K562 (cell line): Measurements from ENCODE around the gene AQP5. TPM values are rescaled to one million over a fixed set of nuclear protein-coding genes. Genes with fewer than 3 reads are reported as not detected.

Experiments
- ATAC-seq: fragments of 200-7000 bp; cut with Tn5 transposase; 3 replicates; pipeline ENCODE4 v1.9.1; 2020; ENCODE audit warnings: moderate library complexity
- BruUV-seq: library from RNA; stranded (reverse); fragments of 400-500 nt; replicated peaks from 2 replicates; lab custom pipeline; 2021; lab: Mats Ljungman, UMichigan
- CTCF ChIA-PET: fragments of 300-600 bp; formaldehyde crosslinking; extraction: SDS; loops from one replicate; lab custom pipeline; 2021; ENCODE audit warnings: low intra/inter-chr PET ratio; lab: Yijun Ruan, JAX
- POLR2A ChIA-PET: fragments of 300-600, 350-650 bp; sonication (Branson Sonifier 250); formaldehyde crosslinking; extraction: SDS; loops from one replicate; lab custom pipeline; 2021; ENCODE audit warnings: antibody characterized with exemption, inconsistent platforms; lab: Yijun Ruan, JAX
- DNase-seq, 4 experiments: peaks; one replicate each; pipeline versions ENCODE4 v3.0.0 to v3.0.0-alpha.2; 2011 to 2018; ENCODE audit warnings: low spot score in 3 of 4, mixed read lengths in 3 of 4; ENCODE audit errors: extremely low read depth in 1 of 4
- FAIRE-seq: peaks from 2 replicates; lab custom pipeline; 2011; peaks lifted over from hg19 to GRCh38; lab: Jason Lieb, UNC
- H2AFZ ChIP-seq: 2 replicates; pipeline ENCODE4 v1.6.0; 2011; ENCODE audit warnings: low read depth, low read length, control low read depth, inconsistent platforms
- H3K27ac ChIP-seq: fragments of 200-600 bp; 3 replicates; pipeline ENCODE4 v1.8.0; 2011; ENCODE audit warnings: low read depth, mild to moderate bottlenecking, control low read depth, inconsistent platforms, low read length, moderate library complexity, mixed read lengths; ENCODE audit errors: extremely low read depth
- H3K27me3 ChIP-seq, 2 experiments: fragments of 300-600 bp in 1 of 2; 2 replicates in 1 of 2; 3 replicates in 1 of 2; pipeline versions ENCODE4 v1.6.0 to v1.8.0; 2011; ENCODE audit warnings: inconsistent platforms in 2 of 2, low read length in 2 of 2, mild to moderate bottlenecking in 1 of 2, mixed read lengths in 1 of 2, moderate library complexity in 1 of 2; ENCODE audit not compliant: control insufficient read depth in 2 of 2, insufficient read depth in 2 of 2
- H3K36me3 ChIP-seq: fragments of 300-600 bp; 3 replicates; pipeline ENCODE4 v1.8.0; 2011; ENCODE audit warnings: mild to moderate bottlenecking, low read length, inconsistent platforms; ENCODE audit not compliant: control insufficient read depth, insufficient read depth
- H3K4me1 ChIP-seq, 2 experiments: fragments of 200-600 bp in 1 of 2; replicated peaks in 1 of 2; 2 replicates in 1 of 2; 3 replicates in 1 of 2; pipeline versions ENCODE4 v1.5.1 to v1.8.0; 2011; ENCODE audit warnings: inconsistent platforms in 2 of 2, low read length in 2 of 2, mild to moderate bottlenecking in 1 of 2, mixed read lengths in 1 of 2, moderate library complexity in 1 of 2; ENCODE audit not compliant: control insufficient read depth in 2 of 2, insufficient read depth in 2 of 2
- H3K4me2 ChIP-seq: 2 replicates; pipeline ENCODE4 v1.6.1; 2011; ENCODE audit warnings: low read length, control low read depth, inconsistent platforms, mixed read lengths; ENCODE audit not compliant: insufficient read depth
- H3K4me3 ChIP-seq: fragments of 200-600 bp; sonication (generic), shearing (Covaris generic); 2 replicates; pipeline ENCODE4 v1.5.1; 2016; ENCODE audit warnings: control low read depth, inconsistent platforms
- H3K79me2 ChIP-seq: fragments of 200-600 bp; 3 replicates; pipeline ENCODE4 v1.8.0; 2011; ENCODE audit warnings: low read length, inconsistent platforms; ENCODE audit not compliant: control insufficient read depth, insufficient read depth
- H3K9ac ChIP-seq, 2 experiments: 2 replicates each; pipeline versions ENCODE4 v1.6.0 to v1.6.1; 2011; ENCODE audit warnings: low read depth in 2 of 2, low read length in 2 of 2, control low read depth in 1 of 2, inconsistent platforms in 1 of 2, mild to moderate bottlenecking in 1 of 2, mixed read lengths in 1 of 2; ENCODE audit not compliant: insufficient read depth in 1 of 2
- H3K9me1 ChIP-seq: one replicate; pipeline ENCODE4 v1.6.0; 2011; ENCODE audit warnings: inconsistent platforms, mild to moderate bottlenecking, low read length, moderate library complexity; ENCODE audit not compliant: control insufficient read depth, insufficient read depth
- H3K9me3 ChIP-seq: replicated peaks from 2 replicates; pipeline ENCODE4 v1.5.1; 2011; ENCODE audit warnings: low read depth, low read length, inconsistent platforms; ENCODE audit not compliant: control insufficient read depth, insufficient read depth
- H4K20me1 ChIP-seq: replicated peaks from 2 replicates; pipeline ENCODE4 v1.6.1; 2011; ENCODE audit warnings: low read length, inconsistent platforms, mixed read lengths; ENCODE audit not compliant: control insufficient read depth, insufficient read depth
- BDP1 ChIP-seq: IDR thresholded peaks from 3 replicates; pipeline ENCODE4 v1.6.1; 2011; ENCODE audit not compliant: insufficient read length, insufficient read depth
- CHCHD3 ChIP-seq: fragments of 250-450 bp; sonication (Bioruptor Pico); IDR thresholded peaks from 2 replicates; pipeline ENCODE4 v2.1.2; 2022; ENCODE audit warnings: mild to moderate bottlenecking
- CXXC5 ChIP-seq: fragments of 250-450 bp; sonication (Bioruptor Pico); IDR thresholded peaks from 2 replicates; pipeline ENCODE4 v1.8.0; 2022; ENCODE audit warnings: inconsistent platforms, mild to moderate bottlenecking, moderate library complexity
- E2F8 ChIP-seq: fragments of 450-650 bp; IDR thresholded peaks from 2 replicates; pipeline ENCODE4 v1.7.1; 2018; ENCODE audit warnings: mild to moderate bottlenecking, low read depth; ENCODE audit not compliant: partially characterized antibody
- FOXA3 ChIP-seq, 2 experiments: fragments of 450-650 bp in 1 of 2; sonication (generic) in 1 of 2; formaldehyde crosslinking; IDR thresholded peaks in 1 of 2; conservative IDR thresholded peaks in 1 of 2; 2 replicates each; pipeline versions ENCODE4 v1.4.0 to v1.8.0; 2020 to 2022; ENCODE audit warnings: mild to moderate bottlenecking in 2 of 2, missing genetic modification reagents in 1 of 2
- ILF3 ChIP-seq: fragments of 450-650 bp; IDR thresholded peaks from 2 replicates; pipeline ENCODE4 v1.6.1; 2018; ENCODE audit warnings: antibody characterized with exemption, mild to moderate bottlenecking, moderate library complexity, borderline replicate concordance
- KLF13 ChIP-seq: fragments of 450-650 bp; IDR thresholded peaks from 2 replicates; pipeline ENCODE4 v1.6.1; 2016; ENCODE audit warnings: missing genetic modification characterization, low read depth, mild to moderate bottlenecking, missing compliant biosample characterization, moderate library complexity, borderline replicate concordance
- OTX1 ChIP-seq: fragments of 450-650 bp; formaldehyde crosslinking; IDR thresholded peaks from 2 replicates; pipeline ENCODE4 v1.4.0; 2022; ENCODE audit warnings: mild to moderate bottlenecking
- RAD51 ChIP-seq: fragments of 450-650 bp; IDR thresholded peaks from 2 replicates; pipeline ENCODE4 v1.7.1; 2016; ENCODE audit warnings: low read depth, mild to moderate bottlenecking, borderline replicate concordance
- RCOR1 ChIP-seq, 2 experiments: IDR thresholded peaks; 2 replicates each; pipeline ENCODE4 v1.6.1; 2012; ENCODE audit warnings: low read depth in 2 of 2, low read length in 2 of 2, borderline replicate concordance in 1 of 2, improper control_type of control experiment in 1 of 2
- SNIP1 ChIP-seq: fragments of 450-650 bp; IDR thresholded peaks from 2 replicates; pipeline ENCODE4 v1.7.1; 2017; ENCODE audit warnings: low read depth, mild to moderate bottlenecking
- TARDBP ChIP-seq: fragments of 450-650 bp; IDR thresholded peaks from 2 replicates; pipeline ENCODE4 v1.6.1; 2016
- ZKSCAN8 ChIP-seq: fragments of 200-800 bp; sonication (Bioruptor generic); IDR thresholded peaks from 2 replicates; pipeline ENCODE4 v1.6.1; 2016; ENCODE audit warnings: missing genetic modification characterization, missing compliant biosample characterization
- ZNF174 ChIP-seq: fragments of 250-450 bp; sonication (Bioruptor Pico); IDR thresholded peaks from 2 replicates; pipeline ENCODE4 v1.4.0; 2020; ENCODE audit warnings: mild to moderate bottlenecking
- ZNF311 ChIP-seq: fragments of 250-450 bp; sonication (Bioruptor Pico); IDR thresholded peaks from 2 replicates; pipeline ENCODE4 v1.4.0; 2020; ENCODE audit warnings: mild to moderate bottlenecking, moderate library complexity
- ZNF586 ChIP-seq: fragments of 450-650 bp; formaldehyde crosslinking; conservative IDR thresholded peaks from 2 replicates; pipeline ENCODE4 v1.4.0; 2020; ENCODE audit warnings: mild to moderate bottlenecking, moderate library complexity
- WGBS: fragments of 100-300 bp; shearing (Covaris generic); methylation state at CpG from one replicate; pipeline ENCODE4 v1.1.6; 2016; ENCODE audit warnings: low coverage, mixed read lengths; ENCODE audit not compliant: insufficient coverage; ENCODE audit errors: missing lambda C conversion rate; 5-methylcytosine and 5-hydroxymethylcytosine counted together
- in situ Hi-C: fragments of 300-500 bp; cut with MboI; formaldehyde crosslinking; loops from 4 replicates; pipeline ENCODE4 v1.15.0; 2018; ENCODE audit warnings: inconsistent platforms, mixed read lengths
- intact Hi-C: fragments of 100-400 bp; cut with micrococcal nuclease; formaldehyde crosslinking; loops from 2 replicates; pipeline ENCODE4 v1.14.2; 2022
- polyA plus RNA-seq, 8 experiments: library from polyadenylated mRNA; depleted of rRNA in 4 of 8; stranded (reverse) in 5 of 8; unstranded in 3 of 8; fragments of >200 nt; fragmentation: Nextera tagmentation in 2 of 8; fragmentation: Illumina TruSeq in 1 of 8; extraction: Ambion mirVana in 2 of 8; extraction: Trizol in 1 of 8; gene quantifications; 2 replicates each; pipeline versions ENCODE4 v1.2.1 to v1.2.3, GENCODE V29; 2011 to 2014; ENCODE audit warnings: inconsistent platforms in 1 of 8, missing spikeins in 1 of 8
- total RNA-seq, 7 experiments: library from RNA; depleted of rRNA in 6 of 7; stranded (reverse); fragments of >200 nt in 6 of 7; fragmentation: Illumina TruSeq in 2 of 7; extraction: Trizol in 2 of 7; gene quantifications; 2 replicates each; pipeline versions ENCODE4 v1.2.1 to v1.2.3, GENCODE V29; 2011 to 2021; ENCODE audit warnings: low replicate concordance in 1 of 7

AQP5 gene
- total and polyA plus RNA-seq, 9 of the 15 experiments (the other 6 are each of a cell fraction or from before 2014, with no cell fraction given), result not detected

- H4K20me1 ChIP-seq, result 0 out of 2 replicates have a peak, but pooled peaks cover 3% of the 10 kb centered on the region
- H3K27ac ChIP-seq, result no peak overlapping the region
- CTCF ChIA-PET, result no interaction called here
- TF ChIP-seq FOXA3 (CRISPR knock-in tag; conservative IDR thresholded peaks at IDR 0.05 in 1 of 2, IDR thresholded peaks at IDR 0.05 in 1 of 2) (no peak), OTX1 (CRISPR knock-in tag) (no peak), KLF13 (tag) (no peak), RCOR1 (IDR thresholded peaks at IDR 0.05; ENCODE audit: borderline replicate concordance in 1 of 2, low read depth in 2 of 2, low read length in 2 of 2) (no peak), E2F8 (no peak), ZNF174 (no peak), SNIP1 (no peak), ZKSCAN8 (CRISPR knock-in tag) (no peak), RAD51 (no peak), ILF3 (no peak), ZNF311 (CRISPR knock-in tag) (no peak), CHCHD3 (CRISPR knock-in tag) (no peak), ZNF586 (CRISPR knock-in tag) (no peak), BDP1 (no peak), CXXC5 (CRISPR knock-in tag) (no peak), TARDBP (no peak)
- ATAC-seq (no peak), FAIRE-seq (no peak), DNase-seq (no peak)
- POLR2A ChIA-PET, result interaction anchor here (1.1 to 3.1 kb wide), 3 partner anchors 11 to 32 kb away, joined by 4 to 14 read pairs (median 6); no protein-coding TSS in a partner anchor
- H3K36me3 ChIP-seq, result peaks cover 73% of the 10 kb centered on the region
- H3K4me1 ChIP-seq, result no peaks in the 10 kb centered on the region; a peak in 1 of 5 replicates
- WGBS, result 100% methylated on average over 1 of the region's 1 CpG
- intact Hi-C loops, result no loop called here
- BruUV-seq, result no TSS peak
- no peaks in the 10 kb centered on the region for H3K9me3 ChIP-seq
- H3K4me2 ChIP-seq, result no peak overlapping the region
- in situ Hi-C loops, result no loop called here
- H2AFZ ChIP-seq, result no peak overlapping the region
- H3K79me2 ChIP-seq, result peaks cover 24% of the 10 kb centered on the region; the same call in 2 of the 3 replicates
- no peak overlapping the region for H3K9ac ChIP-seq
- H3K27me3 ChIP-seq, result no peaks in the 10 kb centered on the region
- no peak overlapping the region for H3K4me3 ChIP-seq
- H3K9me1 ChIP-seq, result no peaks in the 10 kb centered on the region
Observed at GRCh38 chr12:50006754-50007442, 45.2 kb downstream of the AQP5 start.
